GM12801 (cell line): ENCODE results near the gene TRMT61A.

Experiments
- CTCF ChIP-seq: IDR thresholded peaks from one replicate; pipeline ENCODE4 v1.5.1; 2011; ENCODE audit warnings: control low read depth; ENCODE audit not compliant: insufficient read length; ENCODE audit errors: extremely low read depth

TRMT61A gene

GRCh38 chr14:103581954-103582703 lies 53.1 kb downstream of the TRMT61A start:
- TF ChIP-seq CTCF, result no peak

GRCh38 chr14:103584326-103584915 lies 55.4 kb downstream of the TRMT61A start:
- TF ChIP-seq CTCF, result no peak
